Activated CD4-positive, alpha-beta T cell treated with anti-CD3 and anti-CD28 coated beads, Interleukin-2, amount 10 ng/mL, durations not matched to agents 7 days and 5 days (primary cell): ENCODE results near the gene CAMKK2. TPM values are rescaled to one million over a fixed set of nuclear protein-coding genes. Genes with fewer than 3 reads are reported as not detected.

Experiments used
- CTCF ChIA-PET: fragments of 350-600 bp; sonication (Branson Sonifier 250); formaldehyde crosslinking; loops from one replicate; lab custom pipeline; 2021; ENCODE audit warnings: antibody characterized with exemption; lab: Charles Lee
- POLR2A ChIA-PET: fragments of 350-600 bp; sonication (Branson Sonifier 250); formaldehyde crosslinking; loops from one replicate; lab custom pipeline; 2021; ENCODE audit warnings: antibody characterized with exemption; lab: Charles Lee
- DNase-seq: peaks from one replicate; pipeline ENCODE4 v3.0.0-alpha.2; 2020
- H3K27ac Mint-ChIP-seq: one replicate; pipeline ENCODE4 v1.8.0; 2021; ENCODE audit warnings: mild to moderate bottlenecking, moderate library complexity, mixed read lengths
- H3K27me3 Mint-ChIP-seq: one replicate; pipeline ENCODE4 v1.8.0; 2021; ENCODE audit warnings: mixed read lengths
- H3K36me3 Mint-ChIP-seq: one replicate; pipeline ENCODE4 v1.8.0; 2021; ENCODE audit warnings: low read depth, mixed read lengths
- H3K4me1 Mint-ChIP-seq: one replicate; pipeline ENCODE4 v1.8.0; 2021; ENCODE audit warnings: mixed read lengths
- H3K4me3 Mint-ChIP-seq: one replicate; pipeline ENCODE4 v1.8.0; 2021; ENCODE audit warnings: mild to moderate bottlenecking, moderate library complexity, mixed read lengths
- H3K9me3 Mint-ChIP-seq: one replicate; pipeline ENCODE4 v1.8.0; 2021; ENCODE audit warnings: mixed read lengths
- total RNA-seq, 2 experiments: library from RNA; stranded (reverse); gene quantifications; one replicate each; pipeline ENCODE4 v1.2.3, GENCODE V29; 2021

Gene CAMKK2
- total RNA-seq, 2 experiments from 2014 or later = 31.2 to 32.4 TPM

GRCh38 chr12:121250359-121250758 is 46.1 kb downstream of the CAMKK2 start:
- DNase-seq = no peak
- Mint-ChIP-seq H3K4me1 (peaks cover 4% of the 10 kb centered on the region), H3K27me3 (no peaks in the 10 kb centered on the region), H3K36me3 (peaks cover 41% of the 10 kb centered on the region), H3K4me3 (no peak overlapping the region), H3K9me3 (peaks cover 2% of the 10 kb centered on the region), H3K27ac (no peak overlapping the region)
- ChIA-PET CTCF (no interaction called here), POLR2A (no interaction called here)

- Mint-ChIP-seq H3K9me3 (peaks cover 2% of the 10 kb centered on the region), H3K27me3 (no peaks in the 10 kb centered on the region), H3K4me3 (no peak overlapping the region), H3K36me3 (peaks cover 29% of the 10 kb centered on the region), H3K27ac (no peak overlapping the region), H3K4me1 (peaks cover 4% of the 10 kb centered on the region)
- CTCF ChIA-PET = interaction anchor here (1.2 to 2.3 kb wide), 2 partner anchors 9 to 10 kb away, joined by 4 to 8 read pairs; no protein-coding TSS in a partner anchor
- POLR2A ChIA-PET = no interaction called here
- no peak for DNase-seq
Measured at GRCh38 chr12:121248622-121249021, 47.9 kb downstream of the CAMKK2 start.

GRCh38 chr12:121246893-121247557 is 49.5 kb downstream of the CAMKK2 start:
- DNase-seq = no peak
- CTCF ChIA-PET = no interaction called here
- Mint-ChIP-seq H3K27ac (peak overlapping the region; percentile 7), H3K27me3 (no peaks in the 10 kb centered on the region), H3K36me3 (peaks cover 22% of the 10 kb centered on the region), H3K4me1 (peaks cover 4% of the 10 kb centered on the region), H3K9me3 (no peaks in the 10 kb centered on the region), H3K4me3 (no peak overlapping the region)
- POLR2A ChIA-PET = no interaction called here

- Mint-ChIP-seq H3K4me1 (peaks cover 14% of the 10 kb centered on the region), H3K36me3 (peaks cover 26% of the 10 kb centered on the region), H3K27me3 (no peaks in the 10 kb centered on the region), H3K9me3 (no peaks in the 10 kb centered on the region), H3K27ac (no peak overlapping the region), H3K4me3 (no peak overlapping the region)
- DNase-seq = no peak
- ChIA-PET POLR2A (no interaction called here), CTCF (interaction anchor here (0.6 kb wide), 1 partner anchor 85 kb away, joined by 3 read pairs; no protein-coding TSS in a partner anchor)
Measured at GRCh38 chr12:121245951-121246350, 50.6 kb downstream of the CAMKK2 start.

- Mint-ChIP-seq H3K27me3 (no peaks in the 10 kb centered on the region), H3K9me3 (no peaks in the 10 kb centered on the region), H3K36me3 (peaks cover 35% of the 10 kb centered on the region), H3K27ac (no peak overlapping the region), H3K4me1 (peaks cover 23% of the 10 kb centered on the region), H3K4me3 (no peak overlapping the region)
- ChIA-PET POLR2A (no interaction called here), CTCF (interaction anchor here (1.1 kb wide), 1 partner anchor 9 kb away, joined by 3 read pairs; no protein-coding TSS in a partner anchor)
- no peak for DNase-seq
Measured at GRCh38 chr12:121245031-121245430, 51.5 kb downstream of the CAMKK2 start.

GRCh38 chr12:121241156-121241970 is 55.1 kb downstream of the CAMKK2 start:
- Mint-ChIP-seq H3K27me3 (no peaks in the 10 kb centered on the region), H3K36me3 (peaks cover 40% of the 10 kb centered on the region), H3K9me3 (no peaks in the 10 kb centered on the region), H3K4me1 (peaks cover 44% of the 10 kb centered on the region), H3K4me3 (peak overlapping the region; percentile 64), H3K27ac (peak overlapping the region; percentile 98)
- ChIA-PET CTCF (interaction anchor here (1.0 kb wide), 1 partner anchor 17 kb away, joined by 4 read pairs; no protein-coding TSS in a partner anchor), POLR2A (no interaction called here)
- no peak for DNase-seq

- H3K9me3 Mint-ChIP-seq = no peaks in the 10 kb centered on the region
- DNase-seq = peak; percentile 88
- peak overlapping the region; percentile 98 for H3K27ac Mint-ChIP-seq
- CTCF ChIA-PET = interaction anchor here (0.6 to 1.7 kb wide), 4 partner anchors 10 to 629 kb away, joined by 4 to 13 read pairs (median 4); no protein-coding TSS in a partner anchor
- peaks cover 47% of the 10 kb centered on the region for H3K36me3 Mint-ChIP-seq
- POLR2A ChIA-PET = no interaction called here
- no peaks in the 10 kb centered on the region for H3K27me3 Mint-ChIP-seq
- peak overlapping the region; percentile 64 for H3K4me3 Mint-ChIP-seq
- H3K4me1 Mint-ChIP-seq = peaks cover 48% of the 10 kb centered on the region
Measured at GRCh38 chr12:121240484-121241101, 55.9 kb downstream of the CAMKK2 start.

- peak overlapping the region; percentile 64 for H3K4me3 Mint-ChIP-seq
- DNase-seq = no peak
- no peaks in the 10 kb centered on the region for H3K27me3 Mint-ChIP-seq
- peaks cover 52% of the 10 kb centered on the region for H3K36me3 Mint-ChIP-seq
- H3K4me1 Mint-ChIP-seq = peaks cover 48% of the 10 kb centered on the region
- ChIA-PET CTCF (interaction anchor here (1.0 to 1.7 kb wide), 8 partner anchors 9 to 179 kb away, joined by 3 to 13 read pairs (median 4); no protein-coding TSS in a partner anchor), POLR2A (no interaction called here)
- peak overlapping the region; percentile 98 for H3K27ac Mint-ChIP-seq
- H3K9me3 Mint-ChIP-seq = no peaks in the 10 kb centered on the region
Measured at GRCh38 chr12:121240062-121240420, 56.5 kb downstream of the CAMKK2 start.

GRCh38 chr12:121239351-121240061 is 57.0 kb downstream of the CAMKK2 start:
- no peak for DNase-seq
- peaks cover 48% of the 10 kb centered on the region for H3K4me1 Mint-ChIP-seq
- H3K36me3 Mint-ChIP-seq = peaks cover 56% of the 10 kb centered on the region
- ChIA-PET CTCF (interaction anchor here (1.0 to 1.7 kb wide), 9 partner anchors 9 to 178 kb away, joined by 3 to 13 read pairs (median 3); no protein-coding TSS in a partner anchor), POLR2A (no interaction called here)
- H3K4me3 Mint-ChIP-seq = no peak overlapping the region
- H3K27me3 Mint-ChIP-seq = no peaks in the 10 kb centered on the region
- H3K9me3 Mint-ChIP-seq = no peaks in the 10 kb centered on the region
- peak overlapping the region; percentile 98 for H3K27ac Mint-ChIP-seq

- H3K36me3 Mint-ChIP-seq = peaks cover 58% of the 10 kb centered on the region
- POLR2A ChIA-PET = no interaction called here
- DNase-seq = no peak
- H3K9me3 Mint-ChIP-seq = no peaks in the 10 kb centered on the region
- CTCF ChIA-PET = interaction anchor here (1.0 to 1.7 kb wide), 9 partner anchors 9 to 177 kb away, joined by 3 to 13 read pairs (median 3); no protein-coding TSS in a partner anchor
- H3K4me3 Mint-ChIP-seq = no peak overlapping the region
- H3K27me3 Mint-ChIP-seq = no peaks in the 10 kb centered on the region
- H3K4me1 Mint-ChIP-seq = peaks cover 48% of the 10 kb centered on the region
- peak overlapping the region; percentile 98 for H3K27ac Mint-ChIP-seq
Measured at GRCh38 chr12:121238604-121239350, 57.7 kb downstream of the CAMKK2 start.

GRCh38 chr12:121238086-121238485 is 58.4 kb downstream of the CAMKK2 start:
- Mint-ChIP-seq H3K36me3 (peaks cover 57% of the 10 kb centered on the region), H3K4me1 (peaks cover 48% of the 10 kb centered on the region), H3K9me3 (no peaks in the 10 kb centered on the region), H3K4me3 (no peak overlapping the region), H3K27me3 (no peaks in the 10 kb centered on the region), H3K27ac (peak overlapping the region; percentile 98)
- ChIA-PET POLR2A (no interaction called here), CTCF (interaction anchor here (0.7 to 1.4 kb wide), 4 partner anchors 13 to 91 kb away, joined by 3 read pairs; no protein-coding TSS in a partner anchor)
- DNase-seq = no peak
